Large intestine (tissue), 3 donors: ENCODE results near the gene SPRED2. TPM values are rescaled to one million over a fixed set of nuclear protein-coding genes. Genes with fewer than 3 reads are reported as not detected.

ENCODE experiments used
- DNase-seq, 2 donors: peaks; one replicate each; pipeline versions ENCODE4 v3.0.0 to v3.0.0-alpha.2; 2013
- H3K27ac ChIP-seq: one replicate; pipeline ENCODE4 v1.5.1; 2013; ENCODE audit warnings: low read length
- H3K27me3 ChIP-seq: 2 replicates; pipeline ENCODE4 v1.6.1; 2013; ENCODE audit warnings: low read length; ENCODE audit not compliant: control insufficient read depth, insufficient read depth
- H3K36me3 ChIP-seq: 2 replicates; pipeline ENCODE4 v1.6.1; 2013; ENCODE audit warnings: low read length; ENCODE audit not compliant: control insufficient read depth, insufficient read depth
- H3K4me1 ChIP-seq: one replicate; pipeline ENCODE4 v1.6.1; 2013; ENCODE audit warnings: low read length; ENCODE audit not compliant: control insufficient read depth, insufficient read depth
- H3K4me3 ChIP-seq: one replicate; pipeline ENCODE4 v1.5.1; 2013; ENCODE audit warnings: low read length
- H3K9me3 ChIP-seq: one replicate; pipeline ENCODE4 v1.6.1; 2013; ENCODE audit warnings: mild to moderate bottlenecking, low read depth, low read length, moderate library complexity; ENCODE audit not compliant: control insufficient read depth
- WGBS: methylation state at CpG from one replicate; pipeline ENCODE4 v1.1.5; 2013; ENCODE audit warnings: low lambda C conversion rate; ENCODE audit not compliant: insufficient coverage; 5-methylcytosine and 5-hydroxymethylcytosine counted together
- polyA plus RNA-seq: library from polyadenylated mRNA; unstranded; fragments of 120-200 nt; gene quantifications from one replicate; pipeline ENCODE4 v1.2.1, GENCODE V29; 2013

Gene SPRED2
- polyA plus RNA-seq, 1 donor, result 22.4 TPM

DNA sequence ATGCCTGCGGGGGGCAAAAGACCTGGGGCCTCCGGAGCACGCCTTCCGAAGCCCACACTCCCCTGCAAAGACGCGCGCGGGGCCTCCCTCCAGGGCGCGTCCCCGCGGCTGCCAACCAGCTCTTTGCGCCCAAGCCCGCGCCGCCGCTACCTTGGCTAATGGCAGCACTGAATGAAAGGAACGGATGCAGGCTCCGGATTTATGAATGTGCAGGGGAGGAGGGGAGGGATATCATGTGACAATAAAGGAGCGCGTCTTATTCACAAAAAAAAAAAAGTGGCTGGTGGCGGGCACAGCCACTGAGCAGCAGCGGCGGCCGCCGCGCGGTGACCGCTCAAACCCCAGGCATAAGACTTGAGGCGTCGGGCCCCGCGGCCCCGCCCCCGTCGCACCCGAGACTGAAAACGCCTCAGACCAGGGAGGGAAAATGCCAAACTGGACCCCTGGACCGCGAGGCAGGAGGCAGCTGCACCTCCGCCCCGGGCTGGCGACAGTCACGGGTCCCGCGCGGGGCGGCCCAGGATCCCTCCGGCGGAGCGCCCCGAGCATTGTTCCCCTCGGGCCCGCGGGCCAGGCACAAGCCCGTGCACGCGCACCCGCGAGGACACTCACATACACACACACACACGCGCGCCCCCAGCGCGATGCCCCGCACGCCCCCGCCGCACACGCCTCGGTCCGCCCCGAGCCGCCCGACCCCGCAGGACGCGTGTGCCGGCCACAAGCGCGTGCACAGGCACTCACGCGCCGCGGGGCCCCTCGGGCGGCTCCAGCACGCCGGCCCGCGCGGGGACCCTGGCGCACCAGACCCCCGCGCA is 1.6 kb downstream of the SPRED2 start:
- peak overlapping the region; percentile 94 for H3K4me3 ChIP-seq
- 0% methylated on average over 2 of the region's 95 CpGs for WGBS
- H3K36me3 ChIP-seq, result no peaks in the 10 kb centered on the region
- H3K9me3 ChIP-seq, result no peaks in the 10 kb centered on the region
- peak; percentile 45 to 89 for DNase-seq
- no peaks in the 10 kb centered on the region for H3K27me3 ChIP-seq
- peak overlapping the region; percentile 94 for H3K27ac ChIP-seq
- peaks cover 4% of the 10 kb centered on the region for H3K4me1 ChIP-seq

DNA sequence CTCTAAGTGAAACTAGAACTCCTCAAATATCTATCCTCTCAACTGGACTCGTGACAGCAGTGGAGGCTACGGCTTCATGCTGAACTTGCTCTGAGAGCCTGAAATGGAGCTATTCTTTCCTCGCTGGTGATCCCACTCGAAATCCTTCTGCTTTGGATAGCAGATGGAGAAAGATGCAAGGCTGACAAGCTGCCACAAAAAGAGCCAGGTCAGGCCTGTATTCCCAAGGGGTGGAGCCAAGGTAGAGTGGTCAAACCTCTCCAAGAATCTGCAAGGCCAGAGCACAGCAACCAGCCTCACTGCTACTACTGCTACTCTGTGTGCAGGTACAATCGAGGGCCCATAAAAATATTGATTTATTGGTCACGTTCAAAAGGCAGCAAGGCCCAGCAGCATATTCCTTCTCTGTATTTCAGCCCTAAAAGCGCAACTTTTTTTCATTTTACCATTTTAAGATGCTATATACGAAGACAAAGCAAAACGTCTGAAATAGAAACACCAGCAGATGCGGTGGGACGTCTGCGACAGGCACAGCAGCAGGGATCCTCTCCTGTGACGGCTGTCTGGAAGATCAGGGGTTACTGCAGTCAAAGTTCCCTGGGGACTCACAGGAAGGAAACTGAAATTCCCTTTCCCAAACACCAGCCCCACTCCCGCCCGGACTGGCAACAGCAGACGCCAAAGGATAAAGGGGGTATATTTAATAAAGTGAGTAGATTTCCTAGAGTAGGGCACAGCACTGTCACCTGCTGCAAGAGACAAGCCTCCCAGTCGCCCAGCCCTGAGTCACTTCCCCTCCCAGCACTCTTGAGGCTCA is 2.4 kb downstream of the SPRED2 start:
- DNase-seq, result peak in 1 of 2 donors; percentile 34
- H3K27me3 ChIP-seq, result no peaks in the 10 kb centered on the region
- H3K27ac ChIP-seq, result peak overlapping the region; percentile 94
- H3K4me1 ChIP-seq, result no peaks in the 10 kb centered on the region
- H3K36me3 ChIP-seq, result no peaks in the 10 kb centered on the region
- H3K9me3 ChIP-seq, result no peaks in the 10 kb centered on the region
- 60% methylated on average over 3 of the region's 17 CpGs for WGBS
- peak overlapping the region; percentile 61 for H3K4me3 ChIP-seq

DNA sequence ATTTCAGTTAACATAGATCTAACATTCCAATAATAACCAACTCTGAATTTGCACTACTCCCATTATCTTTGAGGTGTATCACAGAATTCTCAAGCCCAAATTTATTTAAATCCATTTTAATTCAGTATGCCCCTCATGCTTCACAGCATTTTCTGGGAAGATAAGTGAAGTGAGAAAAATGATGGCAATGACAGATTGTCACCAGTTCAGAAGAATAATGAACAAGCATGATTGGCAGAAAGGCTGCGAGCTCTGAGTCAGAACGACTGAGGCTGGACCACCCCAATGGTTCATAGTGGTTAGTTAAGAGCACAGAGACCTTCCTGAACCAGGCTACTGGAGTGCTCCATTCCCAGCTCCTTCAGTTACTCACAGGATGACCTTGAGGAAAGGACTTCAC is 4.9 kb downstream of the SPRED2 start:
- H3K36me3 ChIP-seq, result no peaks in the 10 kb centered on the region
- H3K27ac ChIP-seq, result no peak overlapping the region
- no peak for DNase-seq
- no CpG with 5 or more reads among the region's 2 CpGs for WGBS
- no peak overlapping the region for H3K4me3 ChIP-seq
- no peaks in the 10 kb centered on the region for H3K27me3 ChIP-seq
- no peaks in the 10 kb centered on the region for H3K9me3 ChIP-seq
- H3K4me1 ChIP-seq, result no peaks in the 10 kb centered on the region

DNA sequence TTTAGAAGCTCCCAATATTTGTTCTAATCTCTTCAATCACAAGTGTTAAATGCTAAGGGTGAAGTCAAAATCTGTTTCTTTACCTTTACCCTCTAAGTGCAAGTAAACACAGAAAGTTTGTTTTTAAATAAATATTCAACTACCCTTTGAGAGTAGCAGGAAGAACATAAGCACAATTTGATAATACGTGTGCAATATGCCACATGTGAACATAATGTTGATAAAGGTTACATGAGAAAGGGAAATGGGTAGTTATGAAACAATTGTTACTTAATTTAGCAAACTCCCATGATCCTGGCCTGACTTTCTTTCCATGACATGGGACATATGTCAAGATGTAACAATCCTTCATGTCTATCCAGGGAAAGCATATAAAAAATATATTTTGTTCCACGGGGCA is 7.1 kb downstream of the SPRED2 start:
- no peak overlapping the region for H3K4me3 ChIP-seq
- no peaks in the 10 kb centered on the region for H3K27me3 ChIP-seq
- no peak for DNase-seq
- no peaks in the 10 kb centered on the region for H3K36me3 ChIP-seq
- no peak overlapping the region for H3K27ac ChIP-seq
- no peaks in the 10 kb centered on the region for H3K9me3 ChIP-seq
- 93% methylated on average over 2 of the region's 2 CpGs for WGBS
- H3K4me1 ChIP-seq, result no peaks in the 10 kb centered on the region

DNA sequence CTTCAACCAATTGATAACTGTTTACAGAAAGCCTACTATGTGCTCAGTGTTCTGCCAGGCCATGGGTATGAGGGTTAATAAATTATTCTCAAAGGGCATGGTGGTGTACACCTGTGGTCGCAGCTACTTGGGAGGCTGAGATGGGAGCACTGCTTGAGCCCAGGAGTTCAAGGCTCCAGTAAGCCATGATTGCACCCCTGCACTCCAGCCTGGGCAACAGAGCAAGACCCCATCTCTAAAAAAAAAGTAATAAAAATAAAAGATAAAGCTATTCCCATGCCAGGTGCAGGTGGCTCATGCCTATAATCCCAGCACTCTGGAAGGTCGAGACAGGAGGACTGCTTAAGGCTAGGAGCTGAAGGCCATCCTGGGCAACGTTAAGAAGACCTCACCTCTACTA is 8.0 kb downstream of the SPRED2 start:
- WGBS, result 0% methylated on average over 1 of the region's 3 CpGs
- no peaks in the 10 kb centered on the region for H3K4me1 ChIP-seq
- H3K27ac ChIP-seq, result no peak overlapping the region
- no peak for DNase-seq
- no peaks in the 10 kb centered on the region for H3K36me3 ChIP-seq
- H3K27me3 ChIP-seq, result no peaks in the 10 kb centered on the region
- H3K9me3 ChIP-seq, result no peaks in the 10 kb centered on the region
- H3K4me3 ChIP-seq, result no peak overlapping the region

DNA sequence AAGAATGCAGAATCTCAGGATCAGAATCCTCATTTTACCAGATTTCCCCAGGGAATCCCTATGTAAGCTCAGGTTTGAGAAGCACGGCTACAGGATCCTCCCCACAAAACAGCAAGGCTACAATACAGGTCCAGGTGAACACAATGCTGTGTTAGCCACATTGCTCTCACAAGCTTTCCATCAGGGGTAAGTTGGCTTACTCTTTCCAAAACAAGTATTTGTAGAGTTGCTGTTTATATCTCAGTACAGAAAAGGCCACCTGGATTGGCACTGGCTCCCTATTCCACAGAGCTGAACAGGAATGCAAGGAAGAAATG is 11.0 kb downstream of the SPRED2 start:
- Histone ChIP-seq H3K27ac (peak overlapping the region; percentile 26), H3K4me3 (no peak overlapping the region), H3K36me3 (peaks cover under 1% of the 10 kb centered on the region), H3K4me1 (no peaks in the 10 kb centered on the region), H3K27me3 (no peaks in the 10 kb centered on the region), H3K9me3 (no peaks in the 10 kb centered on the region)
- WGBS, result no CpG with 5 or more reads among the region's 1 CpG
- no peak for DNase-seq

DNA sequence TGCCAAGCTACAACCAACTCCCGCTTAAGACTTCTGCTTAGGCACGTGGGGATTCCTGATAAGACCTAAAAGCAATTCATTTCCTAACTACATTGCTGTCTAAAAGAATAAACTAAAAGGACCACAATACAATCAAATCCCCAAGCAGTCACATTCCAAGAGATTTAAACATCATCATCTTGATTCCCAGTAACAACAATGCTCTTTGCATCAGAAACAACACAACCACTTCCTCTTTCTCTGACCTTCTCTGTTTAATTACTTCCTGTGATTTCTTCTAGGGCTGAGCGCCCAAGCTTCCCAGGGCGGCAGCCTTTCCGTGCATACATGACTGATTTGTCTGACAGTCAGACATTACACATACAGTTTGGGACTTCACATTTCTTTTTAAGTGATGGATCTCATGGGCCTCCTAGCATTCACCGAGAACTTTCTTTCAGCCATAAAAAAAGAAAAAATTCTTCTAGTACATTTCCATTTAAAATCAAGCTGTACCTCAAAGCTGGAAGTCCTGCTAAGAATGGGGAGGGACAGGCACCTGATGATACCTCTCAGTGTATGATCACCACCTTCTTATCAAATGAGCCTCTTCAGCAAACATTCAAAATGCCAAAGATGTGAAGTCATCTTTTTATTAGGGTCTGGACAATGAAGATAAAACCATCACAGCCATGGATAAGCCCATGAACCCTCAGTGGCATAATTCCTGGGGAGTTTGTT is 11.5 kb downstream of the SPRED2 start:
- peak in 1 of 2 donors; percentile 41 for DNase-seq
- no peaks in the 10 kb centered on the region for H3K9me3 ChIP-seq
- WGBS, result 0% methylated on average over 1 of the region's 6 CpGs
- peak overlapping the region; percentile 26 for H3K27ac ChIP-seq
- H3K36me3 ChIP-seq, result peaks cover 3% of the 10 kb centered on the region
- H3K4me3 ChIP-seq, result no peak overlapping the region
- no peaks in the 10 kb centered on the region for H3K27me3 ChIP-seq
- H3K4me1 ChIP-seq, result no peaks in the 10 kb centered on the region

DNA sequence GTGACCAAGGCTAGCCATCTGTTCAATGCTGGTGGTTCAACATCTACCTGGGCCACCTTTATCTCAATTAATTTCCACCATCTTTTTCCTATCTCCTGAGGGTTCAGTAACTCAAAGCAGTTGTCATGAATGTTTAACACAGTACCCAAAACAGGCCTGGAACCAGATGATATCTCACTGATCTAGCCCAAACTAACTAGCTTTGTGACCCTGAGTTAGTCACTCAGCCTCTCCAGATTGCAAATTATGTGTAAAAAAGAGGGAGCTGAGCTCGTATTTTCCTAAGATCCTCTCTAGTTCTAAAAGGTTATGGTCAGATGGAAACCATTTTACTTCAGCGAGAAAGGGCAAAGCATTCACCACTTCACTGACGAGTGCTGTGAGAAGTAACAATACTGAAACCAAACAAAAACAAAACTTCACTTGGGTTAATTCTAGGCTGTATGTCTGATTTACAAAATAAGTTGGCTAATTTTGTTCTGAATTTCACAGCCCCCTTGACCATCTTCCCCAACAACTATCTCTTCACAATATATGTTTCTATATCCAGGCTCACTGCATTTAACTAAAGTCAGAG is 14.8 kb downstream of the SPRED2 start:
- H3K36me3 ChIP-seq, result peaks cover 5% of the 10 kb centered on the region
- no peaks in the 10 kb centered on the region for H3K9me3 ChIP-seq
- H3K4me1 ChIP-seq, result no peaks in the 10 kb centered on the region
- H3K4me3 ChIP-seq, result no peak overlapping the region
- no peaks in the 10 kb centered on the region for H3K27me3 ChIP-seq
- H3K27ac ChIP-seq, result no peak overlapping the region
- DNase-seq, result no peak
- 60% methylated on average over 2 of the region's 3 CpGs for WGBS

DNA sequence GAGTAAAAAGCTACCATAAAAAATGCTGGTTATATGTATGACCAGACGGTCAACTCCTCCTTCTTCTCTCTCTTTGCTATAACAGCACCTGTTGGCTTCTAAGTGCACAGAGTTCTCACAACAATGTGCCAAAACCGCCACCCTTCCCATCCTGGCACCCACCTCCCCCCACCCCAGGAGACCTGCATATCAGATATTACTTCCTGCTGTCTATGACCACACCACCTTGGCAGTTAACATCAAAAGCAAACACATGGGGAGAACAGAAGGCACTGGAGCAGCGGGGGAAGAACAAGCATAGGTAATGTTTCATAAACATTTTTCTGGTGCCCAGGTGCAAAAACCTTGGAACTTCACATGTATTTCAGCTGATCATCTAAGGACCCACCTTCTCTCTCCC is 15.5 kb downstream of the SPRED2 start:
- no peaks in the 10 kb centered on the region for H3K27me3 ChIP-seq
- H3K4me1 ChIP-seq, result peaks cover 4% of the 10 kb centered on the region
- peak in 1 of 2 donors; percentile 31 for DNase-seq
- H3K4me3 ChIP-seq, result no peak overlapping the region
- H3K9me3 ChIP-seq, result no peaks in the 10 kb centered on the region
- no peak overlapping the region for H3K27ac ChIP-seq
- H3K36me3 ChIP-seq, result peaks cover 5% of the 10 kb centered on the region
- WGBS, result no CpG with 5 or more reads among the region's 3 CpGs

DNA sequence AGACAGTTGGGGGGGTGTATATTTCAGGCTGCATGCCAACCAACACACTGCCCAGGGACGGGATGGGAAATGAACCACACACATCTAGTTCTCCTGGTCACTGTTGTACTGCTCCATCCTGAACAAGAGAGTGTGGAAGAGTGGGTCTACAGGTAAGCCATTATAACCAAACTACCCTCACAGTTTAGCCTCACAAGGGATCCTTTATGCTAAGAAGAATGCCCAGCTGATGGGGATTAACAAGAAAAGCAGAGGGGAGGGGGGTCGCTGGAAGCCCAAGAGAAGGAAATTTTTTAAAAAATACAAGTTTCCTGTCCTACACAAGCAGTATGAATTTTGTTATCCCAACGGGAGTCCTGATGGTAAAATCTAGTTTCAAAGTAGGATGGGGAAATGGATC is 16.1 kb downstream of the SPRED2 start:
- Histone ChIP-seq H3K9me3 (no peaks in the 10 kb centered on the region), H3K36me3 (peaks cover 5% of the 10 kb centered on the region), H3K4me3 (no peak overlapping the region), H3K27ac (no peak overlapping the region), H3K4me1 (peaks cover 4% of the 10 kb centered on the region), H3K27me3 (no peaks in the 10 kb centered on the region)
- WGBS, result no CpG with 5 or more reads among the region's 3 CpGs
- no peak for DNase-seq
